ENCODE data around the gene TPPP3.

Gene TPPP3

DNA sequence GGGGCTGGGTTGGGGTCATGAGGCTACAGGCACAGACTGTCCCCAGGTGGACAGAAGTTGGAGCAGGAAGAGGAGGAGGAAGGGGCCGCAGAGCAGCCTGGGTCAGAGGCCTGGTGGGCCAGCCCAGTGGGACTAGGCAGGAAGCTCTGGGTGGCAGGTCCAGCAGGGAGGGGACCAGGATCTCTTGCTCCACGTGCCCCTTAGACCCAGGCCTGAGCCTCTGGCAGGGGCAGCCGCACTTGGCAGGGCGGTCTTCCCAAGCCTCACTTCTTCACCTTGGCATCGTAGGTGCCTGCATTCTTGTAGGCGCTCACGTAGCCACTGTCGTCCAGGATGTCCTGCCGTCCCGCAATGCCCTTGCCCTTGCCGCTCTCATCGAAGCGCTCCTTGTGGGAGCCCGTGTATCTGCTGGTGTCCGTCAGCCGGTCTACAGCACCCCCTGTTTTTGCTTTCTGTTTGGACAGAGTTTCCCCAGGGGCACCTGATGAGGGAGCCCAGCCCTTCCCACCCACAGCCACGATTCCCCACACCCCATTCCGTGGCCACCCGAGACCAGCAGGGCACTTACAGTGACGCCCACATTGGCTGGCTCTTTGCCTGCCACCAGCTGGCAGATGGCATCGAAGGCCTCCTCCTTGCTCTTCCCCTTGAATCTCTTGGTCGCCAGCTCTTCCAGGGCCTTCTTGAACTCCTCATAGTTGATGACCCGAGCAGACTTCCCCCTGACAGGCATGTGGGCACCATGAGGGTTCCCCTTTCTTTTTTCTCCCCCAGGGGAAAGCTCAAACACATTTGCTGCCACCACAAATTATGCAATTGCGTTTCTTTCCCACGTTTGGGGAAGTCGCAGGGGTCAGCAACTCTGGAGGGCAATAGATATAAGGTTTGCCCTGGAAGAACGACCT lies 3.1 kb downstream of the TPPP3 start:
- POLR2A ChIA-PET = no interaction called here
- DNase-seq (ENCODE audit: extremely low spot score) = no peak
- CTCF ChIA-PET = no interaction called here
- no peak for TF ChIP-seq ARNT (IDR thresholded peaks at IDR 0.05)
- TF ChIP-seq NFRKB (IDR thresholded peaks at IDR 0.05) = no peak
- TF ChIP-seq LEF1 (IDR thresholded peaks at IDR 0.05; ENCODE audit: borderline replicate concordance) = no peak
- TF ChIP-seq ELF4 (IDR thresholded peaks at IDR 0.05) = no peak
- TF ChIP-seq HDGF (IDR thresholded peaks at IDR 0.05; ENCODE audit: borderline replicate concordance) = no peak
- TF ChIP-seq BHLHE40 (IDR thresholded peaks at IDR 0.05; ENCODE audit: borderline replicate concordance) = no peak
- TF ChIP-seq SP1 (IDR thresholded peaks at IDR 0.05) = no peak
- TF ChIP-seq CTBP1 (IDR thresholded peaks at IDR 0.05; ENCODE audit: borderline replicate concordance) = no peak
- no peak for TF ChIP-seq L3MBTL2 (conservative IDR thresholded peaks at IDR 0.05)
- TF ChIP-seq, protein P1, sequence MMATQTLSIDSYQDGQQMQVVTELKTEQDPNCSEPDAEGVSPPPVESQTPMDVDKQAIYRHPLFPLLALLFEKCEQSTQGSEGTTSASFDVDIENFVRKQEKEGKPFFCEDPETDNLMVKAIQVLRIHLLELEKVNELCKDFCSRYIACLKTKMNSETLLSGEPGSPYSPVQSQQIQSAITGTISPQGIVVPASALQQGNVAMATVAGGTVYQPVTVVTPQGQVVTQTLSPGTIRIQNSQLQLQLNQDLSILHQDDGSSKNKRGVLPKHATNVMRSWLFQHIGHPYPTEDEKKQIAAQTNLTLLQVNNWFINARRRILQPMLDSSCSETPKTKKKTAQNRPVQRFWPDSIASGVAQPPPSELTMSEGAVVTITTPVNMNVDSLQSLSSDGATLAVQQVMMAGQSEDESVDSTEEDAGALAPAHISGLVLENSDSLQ (IDR thresholded peaks at IDR 0.05) = no peak
- TF ChIP-seq FOXK2 (IDR thresholded peaks at IDR 0.05) = no peak
- TF ChIP-seq TARDBP (IDR thresholded peaks at IDR 0.05) = no peak
- TF ChIP-seq FOXM1 (IDR thresholded peaks at IDR 0.05; ENCODE audit: borderline replicate concordance) = no peak

DNA sequence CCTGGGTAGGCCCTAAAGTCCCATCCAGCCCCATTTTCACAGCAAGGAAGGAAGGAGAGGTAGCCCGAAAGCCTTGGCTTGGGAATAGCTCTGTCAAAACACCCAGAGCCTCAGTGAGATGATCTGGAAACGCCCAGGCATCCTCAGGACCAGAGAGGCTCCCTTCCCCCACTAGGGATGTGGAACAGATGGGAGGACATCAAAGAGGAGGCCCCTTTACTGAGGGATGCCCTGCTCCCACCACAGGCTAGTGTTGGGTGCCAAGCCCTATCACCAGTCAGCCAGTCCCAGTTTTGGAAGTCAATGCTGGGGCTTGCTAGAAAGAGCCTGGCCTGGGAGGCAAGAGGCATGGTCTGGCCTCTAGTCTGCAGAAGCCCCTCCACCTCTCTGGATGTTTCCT lies 4.7 kb downstream of the TPPP3 start:
- TF ChIP-seq SP1 (IDR thresholded peaks at IDR 0.05) = no peak
- DNase-seq (ENCODE audit: extremely low spot score) = no peak
- CTCF ChIA-PET = no interaction called here
- POLR2A ChIA-PET = interaction anchor here (0.6 kb wide), 1 partner anchor 122 kb away, joined by 3 read pairs; no protein-coding TSS in a partner anchor

DNA sequence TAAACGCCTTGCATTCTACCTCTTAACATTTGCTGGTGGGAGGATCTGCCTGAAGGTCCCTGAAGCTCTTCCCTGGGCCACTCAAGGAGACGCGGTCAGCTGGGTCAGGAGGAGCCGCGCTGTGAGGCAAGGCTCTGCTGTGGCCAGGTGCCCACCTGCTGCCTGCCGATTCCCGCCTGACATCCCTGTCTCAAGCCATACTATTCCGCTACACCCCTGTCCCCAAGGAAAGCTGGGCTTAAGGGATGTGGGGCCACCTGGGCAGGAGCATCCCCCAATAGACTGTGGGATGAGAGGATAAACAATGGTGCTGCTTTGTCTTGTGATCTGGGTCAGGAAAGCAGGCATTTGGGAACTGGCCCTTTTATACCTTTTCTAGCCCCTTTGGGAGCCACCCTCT lies 5.1 kb downstream of the TPPP3 start:
- POLR2A ChIA-PET = no interaction called here
- TF ChIP-seq SP1 (IDR thresholded peaks at IDR 0.05) = no peak
- TF ChIP-seq, protein P1 (IDR thresholded peaks at IDR 0.05) = no peak
- TF ChIP-seq FOXK2 (IDR thresholded peaks at IDR 0.05) = no peak
- TF ChIP-seq BHLHE40 (IDR thresholded peaks at IDR 0.05; ENCODE audit: borderline replicate concordance) = no peak
- no peak for TF ChIP-seq ARNT (IDR thresholded peaks at IDR 0.05)
- no peak for TF ChIP-seq L3MBTL2 (conservative IDR thresholded peaks at IDR 0.05)
- no peak for TF ChIP-seq HDGF (IDR thresholded peaks at IDR 0.05; ENCODE audit: borderline replicate concordance)
- no peak for TF ChIP-seq LEF1 (IDR thresholded peaks at IDR 0.05; ENCODE audit: borderline replicate concordance)
- TF ChIP-seq FOXA1 (IDR thresholded peaks at IDR 0.05) = no peak
- no peak for TF ChIP-seq NFRKB (IDR thresholded peaks at IDR 0.05)
- no peak for TF ChIP-seq FOXM1 (IDR thresholded peaks at IDR 0.05; ENCODE audit: borderline replicate concordance)
- TF ChIP-seq TARDBP (IDR thresholded peaks at IDR 0.05) = no peak
- TF ChIP-seq ZNF384 (IDR thresholded peaks at IDR 0.05) = no peak
- no peak for TF ChIP-seq CTBP1 (IDR thresholded peaks at IDR 0.05; ENCODE audit: borderline replicate concordance)
- no peak for TF ChIP-seq SUZ12 (IDR thresholded peaks at IDR 0.05)
- TF ChIP-seq ELF4 (IDR thresholded peaks at IDR 0.05) = no peak
- CTCF ChIA-PET = interaction anchor here (1.4 kb wide), 1 partner anchor 40 kb away, joined by 3 read pairs; no protein-coding TSS in a partner anchor
- no peak for DNase-seq (ENCODE audit: extremely low spot score)

DNA sequence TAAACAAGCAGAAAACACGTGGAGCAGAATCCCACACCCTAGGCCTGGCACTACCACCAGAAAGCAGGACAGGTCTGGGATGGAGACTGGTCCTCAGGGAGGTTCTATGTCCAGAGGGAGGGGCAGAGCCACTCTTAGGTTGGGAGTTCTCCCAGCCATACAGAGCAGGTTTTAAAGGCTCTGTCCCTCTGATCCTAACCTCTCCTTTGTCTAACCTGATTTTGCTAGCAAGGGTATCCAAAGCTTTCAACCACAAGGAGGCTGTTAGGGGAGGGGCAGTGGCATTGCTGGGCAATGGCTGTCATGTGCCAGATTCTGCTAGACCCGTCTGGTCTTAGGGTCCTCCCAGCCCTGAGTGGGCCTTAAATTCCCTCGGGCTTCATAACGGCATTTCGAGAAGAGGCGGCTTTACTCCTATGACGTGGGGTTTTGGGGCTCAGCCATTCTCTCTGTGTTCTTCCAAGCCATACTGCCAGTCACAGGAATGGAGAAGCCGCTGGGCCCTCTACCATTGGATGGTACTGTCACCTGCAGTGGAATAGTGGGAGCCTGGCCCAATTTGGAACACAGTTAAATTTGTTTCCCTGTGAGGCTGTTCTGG lies 5.7 kb downstream of the TPPP3 start:
- ChIA-PET CTCF (interaction anchor here (1.4 kb wide), 1 partner anchor 41 kb away, joined by 3 read pairs; no protein-coding TSS in a partner anchor), POLR2A (no interaction called here)
- TF ChIP-seq SUZ12 (IDR thresholded peaks at IDR 0.05) = no peak
- TF ChIP-seq ZNF384 (IDR thresholded peaks at IDR 0.05) = no peak
- no peak for TF ChIP-seq BHLHE40 (IDR thresholded peaks at IDR 0.05; ENCODE audit: borderline replicate concordance)
- TF ChIP-seq HDGF (IDR thresholded peaks at IDR 0.05; ENCODE audit: borderline replicate concordance) = no peak
- no peak for TF ChIP-seq FOXM1 (IDR thresholded peaks at IDR 0.05; ENCODE audit: borderline replicate concordance)
- DNase-seq (ENCODE audit: extremely low spot score) = no peak

DNA sequence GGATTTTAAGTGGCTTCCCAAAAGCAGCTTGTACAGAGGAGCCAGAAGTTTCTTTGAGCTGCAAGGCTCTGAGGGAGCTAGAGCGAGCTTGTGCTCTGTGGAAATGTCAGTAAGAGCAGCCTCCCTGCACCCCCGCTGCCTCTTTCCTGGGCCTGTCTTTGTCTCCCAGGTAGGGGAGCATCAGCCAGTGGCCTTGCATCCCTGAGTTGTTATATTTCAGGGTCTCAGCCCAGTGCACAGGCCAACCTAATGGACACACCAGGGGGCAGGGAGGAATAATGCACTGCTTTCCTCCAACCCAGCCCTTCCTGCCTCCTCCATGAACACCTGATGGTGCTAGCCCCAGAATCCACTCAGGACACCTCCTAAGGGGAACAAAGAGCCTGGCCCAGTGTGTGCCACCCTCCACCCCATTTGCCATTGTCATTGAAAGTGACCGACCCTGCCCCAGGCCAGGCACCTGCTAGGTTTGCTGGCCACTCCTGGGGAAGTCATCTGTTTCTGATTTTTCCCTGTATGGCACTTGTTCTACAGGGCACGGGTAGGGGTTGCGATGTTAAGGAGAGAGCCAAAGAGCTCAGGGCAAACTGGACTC lies 6.3 kb downstream of the TPPP3 start:
- DNase-seq (ENCODE audit: extremely low spot score) = no peak
- POLR2A ChIA-PET = no interaction called here
- CTCF ChIA-PET = interaction anchor here (1.4 kb wide), 1 partner anchor 41 kb away, joined by 3 read pairs; no protein-coding TSS in a partner anchor

More for the DNA sequence above, 6.3 kb downstream of the TPPP3 start:
- TF ChIP-seq ARNT (IDR thresholded peaks at IDR 0.05) (no peak), L3MBTL2 (conservative IDR thresholded peaks at IDR 0.05) (no peak), ELF4 (IDR thresholded peaks at IDR 0.05) (no peak), SUZ12 (IDR thresholded peaks at IDR 0.05) (no peak), LEF1 (IDR thresholded peaks at IDR 0.05; ENCODE audit: borderline replicate concordance) (no peak), HDGF (IDR thresholded peaks at IDR 0.05; ENCODE audit: borderline replicate concordance) (no peak), FOXK2 (IDR thresholded peaks at IDR 0.05) (no peak), CTBP1 (IDR thresholded peaks at IDR 0.05; ENCODE audit: borderline replicate concordance) (no peak), FOXM1 (IDR thresholded peaks at IDR 0.05; ENCODE audit: borderline replicate concordance) (no peak), ZNF384 (IDR thresholded peaks at IDR 0.05) (no peak), NFRKB (IDR thresholded peaks at IDR 0.05) (no peak), FOXA1 (IDR thresholded peaks at IDR 0.05) (no peak)

Data from HEK293T (cell line).